HCT116 (cell line): ENCODE results near the gene PGM2L1. TPM values are rescaled to one million over a fixed set of nuclear protein-coding genes. Genes with fewer than 3 reads are reported as not detected.

Experiments
- ATAC-seq: fragments of 200-7000 bp; cut with Tn5 transposase; 2 replicates; pipeline ENCODE4 v1.9.1; 2020; ENCODE audit warnings: mild to moderate bottlenecking, moderate library complexity
- BruUV-seq: library from RNA; stranded (reverse); fragments of 400-500 nt; replicated peaks from 2 replicates; lab custom pipeline; 2021; lab: Mats Ljungman, UMichigan
- CTCF ChIA-PET: fragments of 300-600 bp; sonication (Branson Sonifier 250); formaldehyde crosslinking; loops from one replicate; lab custom pipeline; 2021; ENCODE audit warnings: antibody characterized with exemption; lab: Charles Lee
- POLR2A ChIA-PET: fragments of 300-600, 350-600 bp; sonication (Branson Sonifier 250); formaldehyde crosslinking; loops from one replicate; lab custom pipeline; 2021; ENCODE audit warnings: antibody characterized with exemption; lab: Charles Lee
- RAD21 ChIA-PET, 2 experiments: fragments of 300-600 bp; sonication (Branson Sonifier 250); formaldehyde crosslinking; loops; one replicate each; lab custom pipeline; 2023; ENCODE audit warnings: low total read pairs in 2 of 2; ENCODE audit not compliant: uncharacterized antibody in 2 of 2, unreplicated experiment in 2 of 2, low non-redundant PET in 1 of 2; lab: Charles Lee
- DNase-seq: peaks from one replicate; pipeline ENCODE4 v3.0.0-alpha.2; 2010; ENCODE audit warnings: low read depth, low spot score
- H2AFZ ChIP-seq: fragments of 200-600 bp; shearing (Covaris generic), sonication (generic); 2 replicates; pipeline ENCODE4 v1.6.1; 2017; ENCODE audit warnings: low read depth, mixed run types, mixed read lengths, antibody characterized with exemption, low read length; ENCODE audit not compliant: poor library complexity, severe bottlenecking
- H3K27ac ChIP-seq: 2 replicates; pipeline ENCODE4 v1.5.1; 2012; ENCODE audit warnings: low read depth, low read length
- H3K27me3 ChIP-seq: fragments of 200-600 bp; sonication (generic); 2 replicates; pipeline ENCODE4 v1.6.1; 2016; ENCODE audit warnings: mixed run types, low read length, mixed read lengths; ENCODE audit not compliant: insufficient read depth
- H3K36me3 ChIP-seq, 2 experiments: fragments of 200-500 bp in 1 of 2; fragments of 200-600 bp in 1 of 2; sonication (Bioruptor generic) in 1 of 2; sonication (generic) in 1 of 2; 2 replicates each; pipeline versions ENCODE4 v1.5.1 to v1.6.1; 2014 to 2016; ENCODE audit warnings: low read length in 2 of 2, inconsistent platforms in 1 of 2, mixed read lengths in 1 of 2, mixed run types in 1 of 2; ENCODE audit not compliant: insufficient read depth in 2 of 2, control insufficient read depth in 1 of 2
- H3K4me1 ChIP-seq, 2 experiments: fragments of 200-600 bp in 1 of 2; sonication (generic) in 1 of 2; 2 replicates each; pipeline versions ENCODE4 v1.5.1 to v1.6.1; 2012 to 2017; ENCODE audit warnings: low read length in 2 of 2, inconsistent platforms in 1 of 2, mild to moderate bottlenecking in 1 of 2, mixed read lengths in 1 of 2, mixed run types in 1 of 2, moderate library complexity in 1 of 2; ENCODE audit not compliant: insufficient read depth in 2 of 2, control insufficient read depth in 1 of 2
- H3K4me2 ChIP-seq: fragments of 200-600 bp; sonication (generic); 2 replicates; pipeline ENCODE4 v1.6.1; 2017; ENCODE audit warnings: mixed run types, low read length, mixed read lengths
- H3K4me3 ChIP-seq, 2 experiments: fragments of 200-600 bp in 1 of 2; sonication (generic) in 1 of 2; replicated peaks in 1 of 2; 2 replicates each; pipeline ENCODE4 v1.5.1; 2011 to 2016; ENCODE audit warnings: low read length in 2 of 2, control low read depth in 1 of 2, low read depth in 1 of 2, mild to moderate bottlenecking in 1 of 2, mixed read lengths in 1 of 2, mixed run types in 1 of 2
- H3K79me2 ChIP-seq: fragments of 200-600 bp; sonication (generic); 2 replicates; pipeline ENCODE4 v1.6.1; 2017; ENCODE audit warnings: mild to moderate bottlenecking, mixed run types, low read length, moderate library complexity, mixed read lengths; ENCODE audit not compliant: insufficient read depth
- H3K9ac ChIP-seq: fragments of 200-600 bp; sonication (generic); 2 replicates; pipeline ENCODE4 v1.6.1; 2016; ENCODE audit warnings: low read length, mixed read lengths
- H3K9me2 ChIP-seq: fragments of 200-600 bp; sonication (generic), shearing (Covaris generic); 2 replicates; pipeline ENCODE4 v1.6.1; 2017; ENCODE audit warnings: mixed run types, mild to moderate bottlenecking, moderate library complexity; ENCODE audit not compliant: insufficient read depth
- H3K9me3 ChIP-seq, 2 experiments: fragments of 200-500 bp in 1 of 2; fragments of 200-600 bp in 1 of 2; sonication (Bioruptor generic) in 1 of 2; sonication (generic) in 1 of 2; 2 replicates each; pipeline ENCODE4 v1.6.1; 2014 to 2017; ENCODE audit warnings: low read length in 2 of 2, mixed read lengths in 2 of 2, inconsistent platforms in 1 of 2, low read depth in 1 of 2, mild to moderate bottlenecking in 1 of 2, mixed run types in 1 of 2, moderate library complexity in 1 of 2; ENCODE audit not compliant: control insufficient read depth in 1 of 2, insufficient read depth in 1 of 2
- H4K20me1 ChIP-seq: fragments of 200-600 bp; sonication (generic), shearing (Covaris generic); 2 replicates; pipeline ENCODE4 v1.6.1; 2017; ENCODE audit warnings: mixed run types, mild to moderate bottlenecking, moderate library complexity; ENCODE audit not compliant: insufficient read depth
- CBX3 ChIP-seq: IDR thresholded peaks from 2 replicates; pipeline ENCODE4 v1.6.1; 2012; ENCODE audit warnings: low read depth
- EGR1 ChIP-seq: IDR thresholded peaks from 2 replicates; pipeline ENCODE4 v1.6.1; 2012; ENCODE audit warnings: low read depth
- EZH2 ChIP-seq: fragments of 200-600 bp; sonication (generic); IDR thresholded peaks from 2 replicates; pipeline ENCODE4 v1.6.1; 2017; ENCODE audit warnings: antibody characterized with exemption, mixed run types
- EZH2phosphoT487 ChIP-seq: fragments of 200-600 bp; IDR thresholded peaks from 2 replicates; pipeline ENCODE4 v1.6.1; 2018; ENCODE audit warnings: antibody characterized with exemption, borderline replicate concordance
- FOSL1 ChIP-seq: IDR thresholded peaks from 2 replicates; pipeline ENCODE4 v1.6.1; 2012; ENCODE audit warnings: low read depth
- JUND ChIP-seq: IDR thresholded peaks from 2 replicates; pipeline ENCODE4 v1.6.1; 2012
- POLR2AphosphoS5 ChIP-seq: IDR thresholded peaks from 2 replicates; pipeline ENCODE4 v1.6.1; 2011; ENCODE audit warnings: mild to moderate bottlenecking, low read depth, low read length, moderate library complexity
- RAD21 ChIP-seq: IDR thresholded peaks from 2 replicates; pipeline ENCODE4 v1.6.1; 2012; ENCODE audit warnings: low read depth, mild to moderate bottlenecking
- SP1 ChIP-seq: IDR thresholded peaks from 2 replicates; pipeline ENCODE4 v1.6.1; 2012; ENCODE audit warnings: low read depth
- TCF7L2 ChIP-seq: IDR thresholded peaks from 2 replicates; pipeline ENCODE4 v1.7.0; 2011; ENCODE audit warnings: borderline replicate concordance, inconsistent platforms; ENCODE audit not compliant: insufficient read depth, insufficient read length; ENCODE audit errors: extremely low read depth
- ZFX ChIP-seq: fragments of 450-650 bp; IDR thresholded peaks from 2 replicates; pipeline ENCODE4 v1.6.1; 2017
- ZNF274 ChIP-seq: fragments of 200-500 bp; sonication (Bioruptor generic); IDR thresholded peaks from 2 replicates; pipeline ENCODE4 v1.6.1; 2014; ENCODE audit warnings: mild to moderate bottlenecking, low read depth, low read length, inconsistent platforms
- intact Hi-C: fragments of 100-400 bp; cut with micrococcal nuclease; formaldehyde crosslinking; loops from 2 replicates; pipeline ENCODE4 v1.10.0; 2022
- total RNA-seq: library from RNA; stranded (reverse); gene quantifications from one replicate; pipeline ENCODE4 v1.2.1, GENCODE V29; 2021; ENCODE audit not compliant: unreplicated experiment
- TF ChIP-seq, protein P1 (sequence below): IDR thresholded peaks from 2 replicates; pipeline ENCODE4 v1.6.1; 2012
- TF ChIP-seq, protein P2 (sequence below), 3 experiments: fragments of 200-600 bp in 1 of 3; sonication (generic) in 1 of 3; IDR thresholded peaks in 2 of 3; conservative IDR thresholded peaks in 1 of 3; 2 replicates each; pipeline ENCODE4 v1.5.1; 2012 to 2017; ENCODE audit warnings: low read depth in 2 of 3, low read length in 2 of 3, antibody characterized with exemption in 1 of 3, borderline replicate concordance in 1 of 3, control low read depth in 1 of 3, mild to moderate bottlenecking in 1 of 3, mixed read lengths in 1 of 3, mixed run types in 1 of 3, moderate library complexity in 1 of 3; ENCODE audit not compliant: insufficient read depth in 1 of 3

The PGM2L1 gene
- total RNA-seq, 1 experiment from 2014 or later, result 4.9 TPM

DNA sequence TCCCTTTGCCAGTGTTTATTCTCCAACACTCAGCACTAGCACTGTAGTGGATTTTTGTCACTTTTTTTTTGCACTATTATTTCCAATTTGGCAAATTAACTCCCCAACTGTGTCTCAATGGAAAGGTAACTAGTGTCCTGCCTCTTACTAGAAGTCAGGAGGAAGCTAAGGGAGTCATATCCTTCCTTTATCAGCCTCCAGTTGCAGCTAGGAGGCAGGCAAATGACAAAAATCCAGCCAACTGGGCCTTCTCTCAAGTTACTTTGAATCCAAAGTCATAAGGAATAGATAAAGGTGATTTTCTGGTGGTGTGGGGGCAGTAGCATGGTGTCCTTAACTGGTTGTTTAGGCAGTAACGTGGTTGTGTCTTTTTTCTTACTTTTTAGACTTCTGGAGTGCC lies 71.2 kb downstream of the PGM2L1 start:
- Histone ChIP-seq H3K27ac (no peak overlapping the region), H3K79me2 (no peaks in the 10 kb centered on the region), H3K36me3 (no peaks in the 10 kb centered on the region), H3K9me2 (no peaks in the 10 kb centered on the region)
- CTCF ChIA-PET, result no interaction called here
- TF ChIP-seq ZNF274, result no peak
- TF ChIP-seq ZFX, result no peak
- TF ChIP-seq, protein P1, sequence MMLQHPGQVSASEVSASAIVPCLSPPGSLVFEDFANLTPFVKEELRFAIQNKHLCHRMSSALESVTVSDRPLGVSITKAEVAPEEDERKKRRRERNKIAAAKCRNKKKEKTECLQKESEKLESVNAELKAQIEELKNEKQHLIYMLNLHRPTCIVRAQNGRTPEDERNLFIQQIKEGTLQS, result no peak
- no peak for TF ChIP-seq SP1
- TF ChIP-seq EZH2, result no peak
- no peak for TF ChIP-seq TCF7L2
- no peak for TF ChIP-seq FOSL1
- no peak for TF ChIP-seq POLR2AphosphoS5
- TF ChIP-seq CBX3, result no peak
- TF ChIP-seq RAD21, result no peak
- TF ChIP-seq EGR1, result no peak
- TF ChIP-seq, all 23 proteins: peak for 0
- BruUV-seq, result no TSS peak
- H3K27me3 ChIP-seq, result no peaks in the 10 kb centered on the region
- no peak overlapping the region for H2AFZ ChIP-seq
- no peak for DNase-seq
- no peak overlapping the region for H3K9ac ChIP-seq
- ATAC-seq, result no peak
- RAD21 ChIA-PET, result no interaction called here
- POLR2A ChIA-PET, result no interaction called here
- no peak overlapping the region for H3K4me3 ChIP-seq
- intact Hi-C loops, result no loop called here
- no peaks in the 10 kb centered on the region for H3K9me3 ChIP-seq
- peaks cover 0 to 5% of the 10 kb centered on the region in 2 experiments; a peak in 1 of 4 replicates for H3K4me1 ChIP-seq
- no peak overlapping the region for H3K4me2 ChIP-seq
- H4K20me1 ChIP-seq, result no peaks in the 10 kb centered on the region

DNA sequence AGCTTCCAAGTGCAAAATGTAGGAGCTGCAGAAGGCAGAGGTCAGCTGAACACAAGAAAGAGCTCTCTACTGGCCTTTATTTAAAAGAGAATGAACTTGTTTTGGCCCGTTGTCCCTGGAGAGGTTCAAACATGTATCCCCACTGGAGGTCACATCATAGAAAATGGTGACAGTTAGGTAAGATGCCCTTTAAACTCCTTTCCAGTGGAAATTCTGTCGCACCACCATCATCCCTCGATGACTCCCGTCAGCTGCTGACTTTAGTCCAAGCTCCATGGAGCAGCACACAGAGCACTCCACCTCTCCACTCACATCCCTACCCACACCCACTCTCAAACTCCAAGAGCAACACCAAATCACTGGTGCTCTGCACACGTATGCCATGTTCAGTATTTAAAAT lies 71.6 kb downstream of the PGM2L1 start:
- ChIA-PET POLR2A (no interaction called here), CTCF (no interaction called here), RAD21 (no interaction called here)
- no peak overlapping the region for H3K4me3 ChIP-seq
- intact Hi-C loops, result no loop called here
- no TSS peak for BruUV-seq
- no peak overlapping the region for H2AFZ ChIP-seq
- no peaks in the 10 kb centered on the region for H3K9me2 ChIP-seq
- H3K4me2 ChIP-seq, result no peak overlapping the region
- no peaks in the 10 kb centered on the region for H3K79me2 ChIP-seq
- H3K9ac ChIP-seq, result no peak overlapping the region
- H3K36me3 ChIP-seq, result no peaks in the 10 kb centered on the region
- no peak overlapping the region for H3K27ac ChIP-seq
- no peaks in the 10 kb centered on the region for H3K9me3 ChIP-seq
- no peaks in the 10 kb centered on the region for H3K27me3 ChIP-seq
- ATAC-seq (no peak), DNase-seq (no peak)
- H4K20me1 ChIP-seq, result no peaks in the 10 kb centered on the region
- no peak for TF ChIP-seq JUND
- no peak for TF ChIP-seq POLR2AphosphoS5
- TF ChIP-seq, protein P2, sequence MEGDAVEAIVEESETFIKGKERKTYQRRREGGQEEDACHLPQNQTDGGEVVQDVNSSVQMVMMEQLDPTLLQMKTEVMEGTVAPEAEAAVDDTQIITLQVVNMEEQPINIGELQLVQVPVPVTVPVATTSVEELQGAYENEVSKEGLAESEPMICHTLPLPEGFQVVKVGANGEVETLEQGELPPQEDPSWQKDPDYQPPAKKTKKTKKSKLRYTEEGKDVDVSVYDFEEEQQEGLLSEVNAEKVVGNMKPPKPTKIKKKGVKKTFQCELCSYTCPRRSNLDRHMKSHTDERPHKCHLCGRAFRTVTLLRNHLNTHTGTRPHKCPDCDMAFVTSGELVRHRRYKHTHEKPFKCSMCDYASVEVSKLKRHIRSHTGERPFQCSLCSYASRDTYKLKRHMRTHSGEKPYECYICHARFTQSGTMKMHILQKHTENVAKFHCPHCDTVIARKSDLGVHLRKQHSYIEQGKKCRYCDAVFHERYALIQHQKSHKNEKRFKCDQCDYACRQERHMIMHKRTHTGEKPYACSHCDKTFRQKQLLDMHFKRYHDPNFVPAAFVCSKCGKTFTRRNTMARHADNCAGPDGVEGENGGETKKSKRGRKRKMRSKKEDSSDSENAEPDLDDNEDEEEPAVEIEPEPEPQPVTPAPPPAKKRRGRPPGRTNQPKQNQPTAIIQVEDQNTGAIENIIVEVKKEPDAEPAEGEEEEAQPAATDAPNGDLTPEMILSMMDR (IDR thresholded peaks at IDR 0.05 in 2 of 3, conservative IDR thresholded peaks at IDR 0.05 in 1 of 3; ENCODE audit: borderline replicate concordance in 1 of 3, insufficient read depth in 1 of 3, low read depth in 2 of 3, low read length in 2 of 3), result no peak
- TF ChIP-seq EZH2phosphoT487, result no peak
- H3K4me1 ChIP-seq, result peaks cover 0 to 5% of the 10 kb centered on the region in 2 experiments; a peak in 1 of 4 replicates
